ENCODE data around the gene ACVR1.

The ACVR1 gene

DNA sequence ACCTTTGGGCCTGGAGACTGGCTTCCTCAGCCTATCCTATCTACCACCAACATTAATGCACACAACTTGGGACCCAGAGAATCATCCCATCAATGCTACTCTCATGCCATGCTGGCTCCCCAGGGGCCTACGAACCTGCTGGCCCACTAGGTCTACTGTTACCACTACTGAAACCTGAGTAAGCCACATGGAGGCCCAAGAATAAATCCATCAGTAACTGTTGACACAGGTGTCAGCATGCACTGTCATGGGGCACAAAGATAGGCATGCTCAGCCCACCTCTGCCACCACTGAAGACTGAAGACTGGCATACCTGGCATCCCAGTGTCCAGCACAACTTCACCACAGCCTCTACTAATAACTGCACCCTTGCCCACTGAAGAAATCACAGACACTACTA is 176.3 kb downstream of the ACVR1 start:
- in situ Hi-C loops (cut with HindIII; ENCODE audit: low pct_unique_long_range_greater_than_20kb, low sequenced_read_pairs) = no loop called here
- no peak for DNase-seq (ENCODE audit: low read depth in 1 of 2, low spot score in 1 of 2)
- no peak for TF ChIP-seq JUND (IDR thresholded peaks at IDR 0.05; ENCODE audit: low read depth)

DNA sequence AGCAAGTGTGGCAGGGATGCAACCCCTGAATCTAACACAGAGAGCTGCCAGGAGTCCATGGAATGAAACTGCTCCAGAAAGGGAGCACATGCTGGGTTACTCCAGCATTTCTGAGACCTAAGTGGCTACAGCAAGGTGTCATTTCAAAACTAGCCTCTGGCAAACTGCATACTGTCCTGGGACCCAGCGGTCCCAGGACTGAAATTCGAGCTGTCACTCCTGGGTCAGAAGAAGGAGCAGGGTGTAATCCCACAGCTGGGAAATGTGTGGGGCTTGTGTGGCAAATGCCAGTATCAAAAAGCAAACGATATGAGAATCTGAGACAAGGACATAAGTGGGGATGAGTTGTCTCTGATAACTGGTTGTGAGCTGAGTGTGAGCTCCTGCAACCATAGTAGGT is 177.1 kb downstream of the ACVR1 start:
- in situ Hi-C loops (cut with HindIII; ENCODE audit: low pct_unique_long_range_greater_than_20kb, low sequenced_read_pairs) = no loop called here
- TF ChIP-seq JUND (IDR thresholded peaks at IDR 0.05; ENCODE audit: low read depth) = no peak
- DNase-seq (ENCODE audit: low read depth in 1 of 2, low spot score in 1 of 2) = no peak

DNA sequence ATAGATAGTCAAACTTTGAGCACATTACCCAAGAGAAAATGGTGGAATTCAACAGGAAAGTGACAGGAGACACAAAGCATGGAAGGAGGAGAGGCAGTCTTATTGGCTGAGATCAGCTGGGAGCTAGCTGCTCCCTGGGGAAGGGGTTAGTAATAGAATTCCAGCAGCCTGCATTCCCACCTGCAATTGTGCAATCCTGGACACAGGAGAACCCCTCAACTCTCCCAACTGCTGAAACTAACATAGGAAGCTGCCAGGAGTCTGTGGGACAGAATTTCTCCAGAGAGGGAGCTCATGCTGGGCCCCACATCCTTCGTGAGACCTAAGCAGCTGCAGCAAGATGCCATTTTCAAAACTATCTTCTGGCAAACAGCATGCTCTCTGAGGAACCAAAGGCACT is 177.7 kb downstream of the ACVR1 start:
- in situ Hi-C loops (cut with HindIII; ENCODE audit: low pct_unique_long_range_greater_than_20kb, low sequenced_read_pairs) = no loop called here
- no peak for TF ChIP-seq JUND (IDR thresholded peaks at IDR 0.05; ENCODE audit: low read depth)
- DNase-seq (ENCODE audit: low read depth in 1 of 2, low spot score in 1 of 2) = no peak

DNA sequence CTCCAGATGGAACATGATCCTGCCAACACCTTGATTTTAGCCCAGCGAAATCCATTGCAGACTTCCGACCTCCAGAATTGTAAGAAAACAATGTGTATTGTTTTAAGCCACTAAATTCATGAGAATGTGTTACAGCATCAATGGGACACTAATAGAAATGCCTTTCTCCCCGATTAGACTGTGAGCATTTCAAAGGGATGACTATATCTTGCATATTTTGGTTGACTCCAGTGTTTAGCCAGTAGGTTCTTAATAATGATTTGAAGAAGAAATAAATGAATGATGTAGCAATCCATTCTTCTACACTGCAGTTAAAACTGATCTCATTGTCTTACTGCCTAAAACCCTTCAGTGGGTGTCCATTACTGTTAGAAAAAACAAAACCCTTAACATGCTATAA is 180.1 kb downstream of the ACVR1 start:
- TF ChIP-seq JUND (IDR thresholded peaks at IDR 0.05; ENCODE audit: low read depth) = no peak
- no peak for DNase-seq (ENCODE audit: low read depth in 1 of 2, low spot score in 1 of 2)
- in situ Hi-C loops (cut with HindIII; ENCODE audit: low pct_unique_long_range_greater_than_20kb, low sequenced_read_pairs) = no loop called here

DNA sequence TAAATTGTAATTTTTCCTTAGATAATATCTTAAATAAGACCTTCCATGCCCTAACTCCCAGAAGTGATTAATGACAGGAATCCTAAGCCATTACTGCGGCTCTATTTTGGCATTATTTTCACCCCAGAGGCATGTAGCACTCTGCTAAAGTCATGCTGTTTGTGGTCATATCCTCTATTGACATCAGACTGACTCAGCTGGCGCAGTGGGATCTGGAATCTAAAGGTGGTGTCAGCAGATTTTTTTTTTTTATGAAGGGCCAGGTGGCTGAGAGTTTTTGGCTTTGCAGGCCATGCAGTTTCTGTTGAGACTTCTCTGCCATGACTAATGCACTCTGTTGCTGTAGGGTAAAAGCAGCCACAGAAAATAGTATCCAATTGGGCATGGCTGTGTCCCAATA is 183.4 kb downstream of the ACVR1 start:
- DNase-seq (ENCODE audit: low read depth in 1 of 2, low spot score in 1 of 2) = peak in 1 of 2 experiments; percentile 10
- in situ Hi-C loops (cut with HindIII; ENCODE audit: low pct_unique_long_range_greater_than_20kb, low sequenced_read_pairs) = no loop called here
- TF ChIP-seq JUND (IDR thresholded peaks at IDR 0.05; ENCODE audit: low read depth) = no peak

DNA sequence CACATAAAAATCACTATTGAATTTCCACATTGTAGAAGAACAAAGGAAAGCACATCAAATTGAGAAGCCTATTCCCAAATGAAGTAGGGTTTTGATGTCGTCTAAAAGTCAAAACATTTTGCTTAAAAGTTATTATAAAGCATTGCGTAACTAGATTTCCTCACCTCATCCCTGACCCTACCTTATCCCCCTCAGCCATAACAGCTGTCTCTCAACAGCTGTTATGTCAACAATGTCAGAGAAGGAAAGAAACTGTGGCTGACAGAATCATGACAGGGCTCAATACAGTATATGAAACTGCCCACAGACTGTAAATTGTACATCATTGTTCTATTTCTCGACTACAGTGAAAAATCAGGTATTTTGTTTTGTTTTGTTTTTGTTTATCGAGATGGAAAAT is 184.4 kb downstream of the ACVR1 start:
- TF ChIP-seq JUND (IDR thresholded peaks at IDR 0.05; ENCODE audit: low read depth) = no peak
- no peak for DNase-seq (ENCODE audit: low read depth in 1 of 2, low spot score in 1 of 2)
- in situ Hi-C loops (cut with HindIII; ENCODE audit: low pct_unique_long_range_greater_than_20kb, low sequenced_read_pairs) = no loop called here

DNA sequence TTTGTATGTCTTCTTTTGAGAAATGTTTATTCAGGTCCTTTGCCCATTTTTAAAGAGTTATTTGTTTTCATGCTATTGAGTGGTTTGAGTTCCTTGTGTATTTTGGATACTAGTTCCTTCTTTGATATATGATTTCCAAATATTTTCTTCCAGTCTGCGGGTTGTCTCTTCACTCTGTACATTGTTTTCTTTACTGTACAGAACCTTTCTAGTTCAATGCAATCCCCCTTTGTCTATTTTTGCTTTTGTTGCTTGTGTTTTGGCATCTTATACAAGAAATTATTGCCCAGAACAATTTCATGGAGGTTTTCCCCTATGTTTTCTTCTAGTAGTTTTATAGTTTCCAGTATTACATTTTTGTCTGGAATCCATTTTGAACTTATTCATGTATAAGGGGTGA is 185.0 kb downstream of the ACVR1 start:
- in situ Hi-C loops (cut with HindIII; ENCODE audit: low pct_unique_long_range_greater_than_20kb, low sequenced_read_pairs) = no loop called here
- DNase-seq (ENCODE audit: low read depth in 1 of 2, low spot score in 1 of 2) = no peak
- no peak for TF ChIP-seq JUND (IDR thresholded peaks at IDR 0.05; ENCODE audit: low read depth)

Measured in T47D (cell line).